ENCODE data around the gene VPS35. TPM values are rescaled to one million over a fixed set of nuclear protein-coding genes. Genes with fewer than 3 reads are reported as not detected.

Gene VPS35
- total RNA-seq, 1 experiment from 2014 or later = 72.1 TPM

GRCh38 chr16:46732561-46732960 lies 43.6 kb upstream of the VPS35 start:
- ChIA-PET POLR2A (interaction anchor here (1.2 kb wide), 1 partner anchor 16 kb away, joined by 3 read pairs; the partner anchor contains the start of gene MYLK3), CTCF (no interaction called here)
- DNase-seq (ENCODE audit: low spot score) = no peak
- Mint-ChIP-seq H3K27me3 (ENCODE audit: low read depth) (no peaks in the 10 kb centered on the region; the same call in 1 of the 2 replicates), H3K27ac (no peak overlapping the region), H3K9me3 (no peaks in the 10 kb centered on the region), H3K4me3 (no peak overlapping the region), H3K36me3 (no peaks in the 10 kb centered on the region), H3K4me1 (no peaks in the 10 kb centered on the region)
- no peak for ATAC-seq
- TF ChIP-seq ATF2 (CRISPR knock-in tag; IDR thresholded peaks at IDR 0.05; ENCODE audit: borderline replicate concordance, low read depth) = no peak
- no peak for TF ChIP-seq CBFB (CRISPR knock-in tag; IDR thresholded peaks at IDR 0.05; ENCODE audit: low read depth)
- TF ChIP-seq ZNF416 (CRISPR knock-in tag; IDR thresholded peaks at IDR 0.05) = no peak
- no peak for TF ChIP-seq ATF1 (CRISPR knock-in tag; IDR thresholded peaks at IDR 0.05)
- TF ChIP-seq JAZF1 (CRISPR knock-in tag; IDR thresholded peaks at IDR 0.05) = no peak
- TF ChIP-seq TP53 (CRISPR knock-in tag; IDR thresholded peaks at IDR 0.05) = no peak

- H3K9me3 Mint-ChIP-seq = no peaks in the 10 kb centered on the region
- ChIA-PET POLR2A (interaction anchor here (1.2 kb wide), 1 partner anchor 17 kb away, joined by 3 read pairs; the partner anchor contains the start of gene MYLK3), CTCF (interaction anchor here (0.5 kb wide), 1 partner anchor 9 kb away, joined by 4 read pairs; no protein-coding TSS in a partner anchor)
- no peaks in the 10 kb centered on the region for H3K4me1 Mint-ChIP-seq
- no peak overlapping the region; the same call in 1 of the 2 replicates for H3K27ac Mint-ChIP-seq
- TF ChIP-seq ZNF423 (CRISPR knock-in tag; IDR thresholded peaks at IDR 0.05) = no peak
- TF ChIP-seq E2F4 (CRISPR knock-in tag; IDR thresholded peaks at IDR 0.05; ENCODE audit: borderline replicate concordance, low read depth) = no peak
- TF ChIP-seq TEAD1 (CRISPR knock-in tag; IDR thresholded peaks at IDR 0.05) = no peak
- no peak for TF ChIP-seq E2F1 (CRISPR knock-in tag; IDR thresholded peaks at IDR 0.05)
- TF ChIP-seq ELF4 (CRISPR knock-in tag; IDR thresholded peaks at IDR 0.05; ENCODE audit: low read depth) = no peak
- no peak for TF ChIP-seq TEAD4 (CRISPR knock-in tag; IDR thresholded peaks at IDR 0.05)
- ATAC-seq = no peak
- no peak for DNase-seq (ENCODE audit: low spot score)
- H3K36me3 Mint-ChIP-seq = no peaks in the 10 kb centered on the region
- no peaks in the 10 kb centered on the region; the same call in 1 of the 2 replicates for H3K27me3 Mint-ChIP-seq (ENCODE audit: low read depth)
- H3K4me3 Mint-ChIP-seq = no peak overlapping the region
Measured at GRCh38 chr16:46731691-46732555, 42.9 kb upstream of the VPS35 start.

- no peak overlapping the region for H3K4me3 Mint-ChIP-seq
- DNase-seq (ENCODE audit: low spot score) = no peak
- TF ChIP-seq ETV6 (CRISPR knock-in tag; IDR thresholded peaks at IDR 0.05) = no peak
- no peak for TF ChIP-seq NR1H2 (CRISPR knock-in tag; IDR thresholded peaks at IDR 0.05)
- TF ChIP-seq ATF2 (CRISPR knock-in tag; IDR thresholded peaks at IDR 0.05; ENCODE audit: borderline replicate concordance, low read depth) = no peak
- TF ChIP-seq GRHL2 (CRISPR knock-in tag; IDR thresholded peaks at IDR 0.05; ENCODE audit: insufficient replicate concordance, severe bottlenecking) = no peak
- TF ChIP-seq KAT7 (CRISPR knock-in tag; IDR thresholded peaks at IDR 0.05; ENCODE audit: borderline replicate concordance) = no peak
- TF ChIP-seq RELA (CRISPR knock-in tag; IDR thresholded peaks at IDR 0.05; ENCODE audit: borderline replicate concordance) = no peak
- TF ChIP-seq ZNF532 (CRISPR knock-in tag; IDR thresholded peaks at IDR 0.05; ENCODE audit: borderline replicate concordance) = no peak
Measured at GRCh38 chr16:46730801-46731690, 42.1 kb upstream of the VPS35 start.

More at GRCh38 chr16:46730801-46731690, 42.1 kb upstream of the VPS35 start:
- POLR2A ChIA-PET = no interaction called here
- Mint-ChIP-seq H3K27ac (no peak overlapping the region), H3K36me3 (no peaks in the 10 kb centered on the region), H3K27me3 (ENCODE audit: low read depth) (no peaks in the 10 kb centered on the region; the same call in 1 of the 2 replicates), H3K9me3 (peaks cover under 1% of the 10 kb centered on the region), H3K4me1 (no peaks in the 10 kb centered on the region)
- CTCF ChIA-PET = no interaction called here
- ATAC-seq = no peak

All from WTC11 (cell line).